Activated CD8-positive, alpha-beta T cell treated with anti-CD3 and anti-CD28 coated beads, Interleukin-2, amount 10 ng/mL, durations not matched to agents 7 days and 5 days (primary cell): Measurements from ENCODE around the gene CCDC40. TPM values are rescaled to one million over a fixed set of nuclear protein-coding genes. Genes with fewer than 3 reads are reported as not detected.
A peak's percentile ranks its signal among the peaks of the same experiment; 100 is the strongest.

Experiments used
- ATAC-seq: fragments of 150-1000 bp; cut with Tn5 transposase; one replicate; pipeline ENCODE4 v1.10.0; 2021; ENCODE audit warnings: moderate library complexity
- CTCF ChIA-PET: fragments of 350-600 bp; sonication (Branson Sonifier 250); formaldehyde crosslinking; loops from one replicate; lab custom pipeline; 2021; ENCODE audit warnings: antibody characterized with exemption; lab: Charles Lee
- POLR2A ChIA-PET: fragments of 350-600 bp; sonication (Branson Sonifier 250); formaldehyde crosslinking; loops from one replicate; lab custom pipeline; 2021; ENCODE audit warnings: antibody characterized with exemption; lab: Charles Lee
- DNase-seq: peaks from one replicate; pipeline ENCODE4 v3.0.0-alpha.2; 2020
- H3K27ac Mint-ChIP-seq: one replicate; pipeline ENCODE4 v1.8.0; 2021; ENCODE audit warnings: mild to moderate bottlenecking, mixed read lengths
- H3K27me3 Mint-ChIP-seq: one replicate; pipeline ENCODE4 v1.8.0; 2021; ENCODE audit warnings: low read depth, mixed read lengths
- H3K36me3 Mint-ChIP-seq: one replicate; pipeline ENCODE4 v1.8.0; 2021; ENCODE audit warnings: low read depth, mixed read lengths
- H3K4me1 Mint-ChIP-seq: one replicate; pipeline ENCODE4 v1.8.0; 2021; ENCODE audit warnings: low read depth, mixed read lengths
- H3K4me3 Mint-ChIP-seq: one replicate; pipeline ENCODE4 v1.8.0; 2021; ENCODE audit warnings: mild to moderate bottlenecking, mixed read lengths
- H3K9me3 Mint-ChIP-seq: one replicate; pipeline ENCODE4 v1.8.0; 2022; ENCODE audit warnings: mixed read lengths; ENCODE audit not compliant: insufficient read depth
- total RNA-seq, 2 experiments: library from RNA; stranded (reverse); gene quantifications; one replicate each; pipeline ENCODE4 v1.2.3, GENCODE V29; 2021

CCDC40 gene
- total RNA-seq, 2 experiments from 2014 or later, result not detected

DNA sequence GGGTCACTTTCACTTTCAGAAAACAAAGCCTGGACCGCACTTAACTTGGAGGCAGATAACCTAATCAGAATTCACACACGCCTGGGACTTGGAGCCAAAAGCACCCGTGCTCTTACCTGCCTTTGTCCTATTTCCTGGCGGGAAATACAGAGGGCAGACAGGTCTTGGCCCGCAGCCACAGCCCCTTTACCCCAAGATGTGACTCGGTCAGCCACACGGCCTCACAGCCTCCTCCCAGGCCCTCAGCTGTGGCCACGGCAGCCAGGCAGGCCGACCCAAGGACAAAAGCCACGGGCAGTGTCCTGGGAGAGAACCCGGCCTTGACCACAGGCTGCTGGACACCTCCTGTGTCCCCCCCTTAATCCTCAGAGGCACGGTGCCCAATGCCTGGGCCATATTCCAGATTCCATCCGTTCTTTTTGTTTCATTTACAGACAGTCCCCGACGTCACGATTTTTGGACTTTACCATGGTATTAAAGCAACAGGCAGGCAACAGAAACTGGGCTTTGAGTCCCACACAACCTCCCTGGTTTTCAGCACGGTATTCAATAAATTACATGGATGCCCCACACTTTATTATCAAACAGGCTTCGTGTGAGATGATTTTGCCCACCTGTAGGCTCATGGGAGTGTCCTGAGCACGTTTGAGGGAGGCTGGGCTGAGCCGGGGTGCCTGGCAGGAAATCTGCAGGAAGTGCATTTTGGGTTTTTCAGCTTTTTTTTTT is 34.8 kb downstream of the CCDC40 start:
- no peak overlapping the region for H3K27ac Mint-ChIP-seq
- H3K9me3 Mint-ChIP-seq, result no peaks in the 10 kb centered on the region
- no peak for ATAC-seq
- no peaks in the 10 kb centered on the region for H3K36me3 Mint-ChIP-seq
- ChIA-PET POLR2A (no interaction called here), CTCF (no interaction called here)
- no peaks in the 10 kb centered on the region for H3K27me3 Mint-ChIP-seq
- DNase-seq, result no peak
- no peak overlapping the region for H3K4me3 Mint-ChIP-seq
- H3K4me1 Mint-ChIP-seq, result peaks cover 7% of the 10 kb centered on the region

DNA sequence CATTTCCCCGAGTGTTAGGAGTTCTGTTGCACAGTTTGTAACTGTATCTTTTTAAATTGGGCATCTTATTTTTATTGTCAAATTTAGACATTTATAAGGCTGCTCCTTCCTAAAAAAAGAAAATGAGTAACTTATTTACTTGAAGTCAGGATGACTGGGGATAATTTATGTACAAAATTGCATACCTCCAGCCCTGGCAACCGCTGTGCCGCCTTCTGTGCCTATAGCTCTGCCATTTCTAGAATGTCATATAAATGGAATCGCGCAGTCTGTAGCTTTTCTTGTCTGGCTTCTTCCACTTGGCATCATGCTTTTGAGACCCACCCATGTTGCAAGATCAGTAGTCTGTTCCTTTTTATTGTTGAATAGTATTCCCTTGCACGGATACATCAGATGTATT is 36.0 kb downstream of the CCDC40 start:
- DNase-seq, result no peak
- H3K4me3 Mint-ChIP-seq, result no peak overlapping the region
- ChIA-PET POLR2A (no interaction called here), CTCF (no interaction called here)
- no peak overlapping the region for H3K27ac Mint-ChIP-seq
- ATAC-seq, result no peak
- H3K36me3 Mint-ChIP-seq, result no peaks in the 10 kb centered on the region
- H3K4me1 Mint-ChIP-seq, result peaks cover 7% of the 10 kb centered on the region
- no peaks in the 10 kb centered on the region for H3K9me3 Mint-ChIP-seq
- H3K27me3 Mint-ChIP-seq, result no peaks in the 10 kb centered on the region

DNA sequence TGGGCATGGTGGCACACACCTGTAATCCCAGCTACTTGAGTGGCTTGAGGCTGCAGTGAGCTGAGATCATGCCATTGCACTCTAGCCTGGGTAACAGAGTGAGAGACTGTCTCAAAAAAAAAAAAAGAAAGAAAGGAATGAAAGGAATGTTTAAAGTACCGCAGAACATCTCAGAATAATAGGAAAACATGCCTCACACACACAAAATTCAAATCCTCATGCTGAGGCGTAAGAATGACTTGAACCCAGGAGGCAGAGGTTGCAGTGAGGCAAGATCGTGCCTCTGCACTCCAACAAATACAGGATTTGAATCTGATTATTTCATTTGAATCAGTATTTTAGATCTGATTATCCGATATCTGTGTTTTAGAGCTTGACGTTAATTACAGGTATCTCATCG is 43.6 kb downstream of the CCDC40 start:
- CTCF ChIA-PET, result interaction anchor here (0.6 to 1.2 kb wide), 2 partner anchors 21 to 267 kb away, joined by 3 read pairs; partner anchors contain the start of gene GAA
- Mint-ChIP-seq H3K9me3 (no peaks in the 10 kb centered on the region), H3K4me1 (peaks cover 3% of the 10 kb centered on the region), H3K27ac (no peak overlapping the region), H3K36me3 (no peaks in the 10 kb centered on the region), H3K27me3 (peaks cover 2% of the 10 kb centered on the region), H3K4me3 (no peak overlapping the region)
- POLR2A ChIA-PET, result no interaction called here
- DNase-seq, result no peak
- no peak for ATAC-seq

DNA sequence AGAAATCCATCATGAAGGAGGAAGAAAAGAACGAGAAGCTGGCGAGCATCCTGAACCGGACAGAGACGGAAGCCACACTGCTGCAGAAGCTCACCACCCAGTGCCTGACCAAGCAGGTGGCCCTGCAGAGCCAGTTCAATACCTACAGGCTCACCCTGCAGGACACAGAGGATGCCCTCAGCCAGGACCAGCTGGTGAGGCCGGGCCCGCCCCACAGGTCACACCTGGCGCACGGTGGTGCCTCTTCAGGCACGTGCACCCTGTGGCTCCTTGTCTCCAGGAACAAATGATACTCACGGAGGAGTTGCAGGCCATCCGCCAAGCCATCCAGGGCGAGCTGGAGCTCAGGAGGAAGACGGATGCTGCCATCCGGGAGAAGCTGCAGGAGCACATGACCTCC is 45.2 kb downstream of the CCDC40 start:
- no peak overlapping the region for H3K27ac Mint-ChIP-seq
- no peaks in the 10 kb centered on the region for H3K9me3 Mint-ChIP-seq
- no peak overlapping the region for H3K4me3 Mint-ChIP-seq
- ChIA-PET CTCF (interaction anchor here (0.8 to 3.3 kb wide), 5 partner anchors 12 to 77 kb away, joined by 3 to 20 read pairs (median 5); partner anchors contain the start of gene GAA), POLR2A (interaction anchor here (0.5 to 0.6 kb wide), 2 partner anchors 444 to 1859 kb away, joined by 3 to 4 read pairs; no protein-coding TSS in a partner anchor)
- DNase-seq (no peak), ATAC-seq (no peak)
- H3K27me3 Mint-ChIP-seq, result peaks cover 2% of the 10 kb centered on the region
- no peaks in the 10 kb centered on the region for H3K36me3 Mint-ChIP-seq
- H3K4me1 Mint-ChIP-seq, result peaks cover 3% of the 10 kb centered on the region

DNA sequence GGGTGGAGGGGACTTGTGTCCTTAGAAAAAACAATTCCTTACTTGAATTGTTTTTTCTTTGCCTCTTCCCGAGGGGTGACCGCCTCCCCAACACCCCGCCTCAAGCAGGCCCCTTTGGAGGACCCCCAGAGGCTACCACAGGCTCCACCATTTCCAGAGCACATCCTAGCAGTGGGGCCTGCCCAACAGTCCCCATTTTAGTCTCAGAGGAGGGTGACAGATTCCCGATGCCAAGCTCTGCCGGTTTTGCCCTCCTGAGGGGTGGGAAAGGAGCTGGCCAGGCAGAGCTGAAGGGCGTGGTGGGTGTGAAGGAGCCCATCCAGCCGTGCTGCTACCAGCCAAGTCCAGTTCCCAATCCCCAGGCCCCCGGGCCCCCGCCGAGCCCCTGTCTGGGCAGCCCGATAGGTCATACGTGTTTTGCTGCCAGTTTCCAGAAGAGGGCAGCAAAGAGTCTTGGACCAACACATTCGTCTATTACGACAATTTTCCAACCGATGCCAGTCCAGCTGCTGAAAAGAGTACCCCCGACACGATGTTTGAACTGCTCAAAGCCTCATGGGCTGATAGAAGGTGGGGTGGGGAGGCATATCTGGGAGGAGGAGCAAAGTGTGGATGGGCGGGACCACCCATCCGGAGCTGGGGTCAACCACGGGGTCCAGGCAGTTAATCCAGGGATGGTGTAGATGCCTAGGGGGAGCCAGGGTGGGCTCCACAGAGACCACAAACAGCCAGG is 46.1 kb downstream of the CCDC40 start:
- H3K4me1 Mint-ChIP-seq, result peaks cover 3% of the 10 kb centered on the region
- no peaks in the 10 kb centered on the region for H3K9me3 Mint-ChIP-seq
- CTCF ChIA-PET, result interaction anchor here (0.8 to 3.3 kb wide), 8 partner anchors 10 to 169 kb away, joined by 3 to 20 read pairs (median 4); partner anchors contain the start of gene GAA
- POLR2A ChIA-PET, result no interaction called here
- DNase-seq (peak; percentile 69), ATAC-seq (peak; percentile 67)
- peaks cover 2% of the 10 kb centered on the region for H3K27me3 Mint-ChIP-seq
- peak overlapping the region; percentile 39 for H3K27ac Mint-ChIP-seq
- H3K4me3 Mint-ChIP-seq, result no peak overlapping the region
- H3K36me3 Mint-ChIP-seq, result no peaks in the 10 kb centered on the region

DNA sequence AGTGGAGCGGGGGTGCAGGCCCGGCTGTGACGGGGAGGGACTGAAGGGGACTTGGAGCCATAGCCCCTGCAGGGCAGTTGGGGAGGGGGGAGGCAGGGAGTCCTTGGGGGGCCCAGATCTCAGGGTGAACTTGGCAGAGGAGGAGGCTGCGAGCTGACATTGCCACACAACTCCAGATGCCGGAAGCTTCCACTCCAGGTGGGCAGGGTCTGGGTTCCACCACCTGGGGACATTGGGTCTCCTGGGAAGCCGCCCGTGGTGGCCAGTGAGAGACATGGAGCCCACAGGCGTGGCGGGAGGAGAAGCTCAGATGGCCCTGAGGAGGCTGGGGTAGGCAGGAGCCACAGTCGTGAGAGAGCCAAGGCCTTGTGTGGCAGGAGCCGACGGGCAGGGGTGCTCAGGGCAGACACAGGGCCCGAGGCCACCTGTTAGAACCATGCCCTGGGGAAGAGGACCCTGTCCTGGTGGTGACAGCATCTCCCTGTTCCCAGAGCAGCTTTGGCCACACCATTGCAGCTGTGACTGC is 46.8 kb downstream of the CCDC40 start:
- CTCF ChIA-PET, result interaction anchor here (1.1 to 3.3 kb wide), 5 partner anchors 9 to 169 kb away, joined by 3 to 20 read pairs (median 5); partner anchors contain the start of gene GAA
- DNase-seq (no peak), ATAC-seq (no peak)
- Mint-ChIP-seq H3K4me1 (peaks cover 3% of the 10 kb centered on the region), H3K27ac (peak overlapping the region; percentile 39), H3K4me3 (no peak overlapping the region), H3K36me3 (no peaks in the 10 kb centered on the region), H3K27me3 (peaks cover 2% of the 10 kb centered on the region), H3K9me3 (no peaks in the 10 kb centered on the region)
- POLR2A ChIA-PET, result no interaction called here

DNA sequence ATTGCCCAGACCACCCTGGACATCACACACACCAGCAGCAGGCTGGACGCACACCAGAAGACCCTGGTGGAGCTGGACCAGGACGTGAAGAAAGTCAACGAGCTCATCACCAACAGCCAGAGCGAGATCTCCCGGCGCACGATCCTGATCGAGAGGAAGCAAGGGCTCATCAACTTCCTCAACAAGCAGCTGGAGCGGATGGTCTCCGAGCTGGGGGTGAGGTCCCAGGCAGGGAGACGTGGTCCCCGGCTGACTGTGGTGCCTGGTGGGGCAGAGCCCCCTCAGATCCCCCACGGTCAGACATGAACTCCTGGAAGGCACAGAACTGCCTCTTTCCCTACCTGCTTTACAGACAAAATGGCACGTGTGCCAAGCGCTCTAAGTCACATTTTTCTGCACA is 48.3 kb downstream of the CCDC40 start:
- CTCF ChIA-PET, result interaction anchor here (1.4 kb wide), 1 partner anchor 17 kb away, joined by 4 read pairs; the partner anchor contains the start of gene GAA
- H3K4me3 Mint-ChIP-seq, result no peak overlapping the region
- peaks cover 3% of the 10 kb centered on the region for H3K4me1 Mint-ChIP-seq
- no peaks in the 10 kb centered on the region for H3K9me3 Mint-ChIP-seq
- ATAC-seq, result no peak
- H3K27me3 Mint-ChIP-seq, result no peaks in the 10 kb centered on the region
- no peaks in the 10 kb centered on the region for H3K36me3 Mint-ChIP-seq
- H3K27ac Mint-ChIP-seq, result no peak overlapping the region
- POLR2A ChIA-PET, result no interaction called here
- DNase-seq, result no peak

DNA sequence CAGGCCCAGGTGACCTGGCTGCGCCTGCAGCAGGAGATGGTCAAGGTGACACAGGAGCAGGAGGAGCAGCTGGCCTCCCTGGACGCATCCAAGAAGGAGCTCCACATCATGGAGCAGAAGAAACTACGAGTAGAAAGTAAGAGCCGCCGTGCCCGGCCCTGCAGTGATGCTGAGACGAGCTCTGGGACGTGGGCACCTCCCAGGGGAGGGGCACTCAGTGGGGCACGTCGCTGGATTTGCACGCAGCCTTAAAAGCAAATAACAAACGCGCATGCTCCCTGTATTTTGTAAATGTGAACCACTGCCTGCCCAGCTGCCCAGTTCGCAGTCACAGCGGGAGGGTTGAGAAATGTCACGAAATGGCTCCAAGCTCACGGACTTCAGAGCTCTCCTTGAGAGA is 49.6 kb downstream of the CCDC40 start:
- Mint-ChIP-seq H3K27ac (no peak overlapping the region), H3K36me3 (no peaks in the 10 kb centered on the region), H3K4me3 (no peak overlapping the region), H3K27me3 (no peaks in the 10 kb centered on the region), H3K4me1 (peaks cover 3% of the 10 kb centered on the region), H3K9me3 (no peaks in the 10 kb centered on the region)
- ChIA-PET CTCF (interaction anchor here (0.6 to 3.8 kb wide), 4 partner anchors 15 to 141 kb away, joined by 3 to 26 read pairs (median 4); partner anchors contain the start of gene GAA), POLR2A (no interaction called here)
- no peak for DNase-seq
- no peak for ATAC-seq

DNA sequence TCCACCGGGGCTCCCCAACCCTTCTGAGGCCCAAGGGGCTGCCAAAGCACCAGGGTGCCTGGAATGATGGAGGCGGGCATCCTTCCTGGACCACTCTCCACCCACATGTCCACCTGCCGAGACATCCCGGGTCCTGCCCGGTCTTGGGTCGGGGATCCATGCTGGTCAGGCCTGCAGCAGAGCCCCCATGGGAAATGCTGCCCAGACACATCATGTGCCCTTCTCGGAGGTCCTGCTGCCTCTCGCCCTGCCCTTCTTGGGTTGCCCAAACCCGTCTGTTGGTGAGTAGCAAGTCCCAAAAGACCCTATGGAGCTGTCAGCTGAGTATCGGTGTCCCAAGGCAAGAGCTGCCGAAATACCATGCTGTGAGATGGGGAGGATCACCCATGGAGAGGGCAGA is 50.2 kb downstream of the CCDC40 start:
- Mint-ChIP-seq H3K27ac (no peak overlapping the region), H3K4me1 (peaks cover 3% of the 10 kb centered on the region), H3K27me3 (no peaks in the 10 kb centered on the region), H3K36me3 (no peaks in the 10 kb centered on the region), H3K9me3 (no peaks in the 10 kb centered on the region), H3K4me3 (no peak overlapping the region)
- ATAC-seq (no peak), DNase-seq (no peak)
- ChIA-PET POLR2A (no interaction called here), CTCF (interaction anchor here (1.1 to 3.8 kb wide), 3 partner anchors 15 to 78 kb away, joined by 3 to 26 read pairs (median 3); partner anchors contain the start of gene GAA)

DNA sequence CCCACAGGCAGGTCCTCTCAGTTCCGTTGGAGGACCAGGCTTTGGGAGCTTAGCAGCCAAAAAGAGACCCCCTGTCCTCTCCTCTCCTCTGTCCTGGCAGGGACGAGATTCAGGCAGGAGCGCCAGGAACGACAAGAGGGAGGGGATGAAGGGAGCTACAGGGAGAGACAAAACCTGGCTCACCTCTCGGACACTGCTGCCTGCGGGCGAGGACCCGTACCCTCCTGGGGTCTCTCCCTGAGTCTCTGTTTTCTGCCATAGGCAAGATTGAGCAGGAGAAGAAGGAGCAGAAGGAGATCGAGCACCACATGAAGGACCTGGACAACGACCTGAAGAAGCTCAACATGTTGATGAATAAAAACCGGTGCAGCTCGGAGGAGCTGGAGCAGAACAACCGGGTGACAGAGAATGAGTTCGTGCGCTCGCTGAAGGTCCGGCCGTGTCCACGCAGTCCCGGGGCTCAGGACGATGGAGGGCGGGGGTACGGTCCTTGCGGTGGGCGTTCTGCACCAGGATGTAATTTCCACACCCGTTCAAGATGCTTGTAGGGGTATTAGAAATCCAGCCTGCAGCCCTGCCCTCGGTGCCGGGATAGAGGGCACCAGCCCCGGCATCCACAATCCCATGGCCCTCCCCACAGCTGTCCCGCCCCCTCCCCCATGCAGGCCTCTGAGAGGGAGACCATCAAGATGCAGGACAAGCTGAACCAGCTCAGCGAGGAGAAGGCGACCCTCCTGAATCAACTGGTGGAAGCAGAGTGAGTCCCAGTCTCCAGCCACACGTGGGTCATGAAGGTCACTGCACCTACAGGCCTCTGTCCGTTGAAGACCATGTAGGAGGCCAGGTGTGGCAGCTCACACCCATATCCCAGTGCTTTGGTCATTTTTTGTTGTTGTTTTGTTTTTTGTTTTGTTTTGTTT is 51.2 kb downstream of the CCDC40 start:
- H3K27me3 Mint-ChIP-seq, result no peaks in the 10 kb centered on the region
- peaks cover 3% of the 10 kb centered on the region for H3K4me1 Mint-ChIP-seq
- ATAC-seq, result no peak
- no peak for DNase-seq
- CTCF ChIA-PET, result interaction anchor here (1.1 to 3.8 kb wide), 2 partner anchors 14 to 78 kb away, joined by 3 to 26 read pairs; partner anchors contain the start of gene GAA
- POLR2A ChIA-PET, result no interaction called here
- no peak overlapping the region for H3K4me3 Mint-ChIP-seq
- no peaks in the 10 kb centered on the region for H3K36me3 Mint-ChIP-seq
- H3K27ac Mint-ChIP-seq, result no peak overlapping the region
- no peaks in the 10 kb centered on the region for H3K9me3 Mint-ChIP-seq

DNA sequence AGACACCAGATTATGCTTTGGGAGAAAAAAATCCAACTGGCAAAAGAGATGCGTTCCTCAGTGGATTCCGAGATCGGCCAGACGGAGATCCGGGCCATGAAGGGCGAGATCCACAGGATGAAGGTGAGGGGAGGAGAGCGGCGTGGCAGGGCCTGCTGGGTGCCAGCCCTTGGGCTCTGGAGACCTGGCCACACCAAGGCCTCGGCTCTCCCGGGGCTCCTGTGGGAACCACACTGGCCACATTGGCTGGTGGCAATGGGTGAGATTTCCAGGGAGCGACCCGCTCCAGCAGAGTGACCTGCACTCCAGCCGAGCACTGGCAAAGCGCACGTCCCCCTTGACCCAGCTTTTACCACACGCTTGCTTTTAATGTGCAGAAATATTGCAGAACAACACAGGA is 53.3 kb downstream of the CCDC40 start:
- ATAC-seq (no peak), DNase-seq (no peak)
- ChIA-PET POLR2A (no interaction called here), CTCF (interaction anchor here (3.8 kb wide), 1 partner anchor 12 kb away, joined by 26 read pairs; the partner anchor contains the start of gene GAA)
- H3K4me3 Mint-ChIP-seq, result no peak overlapping the region
- H3K27me3 Mint-ChIP-seq, result peaks cover 2% of the 10 kb centered on the region
- no peaks in the 10 kb centered on the region for H3K4me1 Mint-ChIP-seq
- H3K9me3 Mint-ChIP-seq, result no peaks in the 10 kb centered on the region
- H3K27ac Mint-ChIP-seq, result no peak overlapping the region
- H3K36me3 Mint-ChIP-seq, result no peaks in the 10 kb centered on the region
